HG03066 (cell line): ENCODE measurements around the gene NTRK1.

Experiments
- ATAC-seq: cut with Tn5 transposase; IDR thresholded peaks from one replicate; pipeline ENCODE4 v1.9.1; 2021; ENCODE audit warnings: low read depth; ENCODE audit not compliant: unreplicated experiment

Gene NTRK1

GRCh38 chr1:156877433-156878170 is 16.9 kb downstream of the NTRK1 start:
- ATAC-seq: no peak

- no peak for ATAC-seq
These were observed 19.2 kb downstream of the NTRK1 start for GRCh38 chr1:156879876-156880275.

- no peak for ATAC-seq
These were observed 19.8 kb downstream of the NTRK1 start for GRCh38 chr1:156880473-156880872.

- ATAC-seq: no peak
These were observed 20.4 kb downstream of the NTRK1 start for GRCh38 chr1:156881101-156881500.

GRCh38 chr1:156881663-156882062 is 21.0 kb downstream of the NTRK1 start:
- no peak for ATAC-seq

- ATAC-seq: no peak
These were observed 21.9 kb downstream of the NTRK1 start for GRCh38 chr1:156882543-156882942.

- ATAC-seq: no peak
These were observed 23.3 kb downstream of the NTRK1 start for GRCh38 chr1:156883919-156884318.

GRCh38 chr1:156884560-156885184 is 24.0 kb downstream of the NTRK1 start:
- ATAC-seq: no peak

GRCh38 chr1:156885314-156885713 is 24.6 kb downstream of the NTRK1 start:
- ATAC-seq: no peak

GRCh38 chr1:156885880-156886355 is 25.3 kb downstream of the NTRK1 start:
- ATAC-seq: no peak

- no peak for ATAC-seq
These were observed 26.1 kb downstream of the NTRK1 start for GRCh38 chr1:156886583-156887281.

GRCh38 chr1:156887317-156887716 is 26.7 kb downstream of the NTRK1 start:
- ATAC-seq: no peak

GRCh38 chr1:156887734-156888133 is 27.1 kb downstream of the NTRK1 start:
- no peak for ATAC-seq

GRCh38 chr1:156889802-156890580 is 29.3 kb downstream of the NTRK1 start:
- ATAC-seq: no peak

GRCh38 chr1:156892190-156893047 is 31.8 kb downstream of the NTRK1 start:
- ATAC-seq: no peak

- ATAC-seq: no peak
These were observed 32.6 kb downstream of the NTRK1 start, which contains the start of gene PEAR1 for GRCh38 chr1:156893048-156893953. PEAR1 (plus strand) TSS chr1:156893718; CDS start chr1:156903927, 10,209 bp downstream.

GRCh38 chr1:156894001-156894400 is 33.3 kb downstream of the NTRK1 start:
- ATAC-seq: no peak

- no peak for ATAC-seq
These were observed 34.2 kb downstream of the NTRK1 start for GRCh38 chr1:156894711-156895454.
